ENCODE results near the gene GIGYF2.

Gene GIGYF2

DNA sequence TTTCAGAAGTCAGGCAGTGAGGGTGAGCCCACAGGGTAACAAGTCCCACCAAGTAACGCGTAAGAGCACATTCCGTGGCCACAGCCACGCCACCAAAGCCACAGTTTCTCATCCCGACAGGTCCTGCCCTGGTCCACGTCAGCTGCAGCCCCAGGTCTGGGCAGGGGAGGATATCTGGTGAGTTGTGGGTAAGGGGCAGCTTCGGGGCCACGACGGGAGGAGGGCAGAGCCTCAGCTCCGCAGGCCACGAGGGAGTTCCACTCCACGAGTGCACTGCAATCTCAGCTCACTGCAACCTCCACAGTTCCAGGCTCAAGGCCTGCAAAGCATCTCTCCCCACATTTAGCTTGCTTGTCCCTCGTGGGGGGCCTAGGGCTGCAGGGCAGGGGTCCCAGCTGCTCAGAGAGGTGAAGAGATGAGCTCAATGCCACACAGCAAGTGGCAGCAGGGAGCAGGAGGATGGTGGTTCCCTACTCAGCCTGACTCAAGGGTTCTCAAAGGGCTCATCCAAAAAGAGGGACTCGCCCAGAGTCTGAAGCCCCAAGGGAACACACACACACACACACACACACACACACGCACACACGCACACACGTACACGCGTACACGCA, 185.5 kb downstream of the GIGYF2 start:
- TF ChIP-seq POLR2A (IDR thresholded peaks at IDR 0.05; ENCODE audit: extremely low read depth, insufficient read length) (no peak), MYC (IDR thresholded peaks at IDR 0.05; ENCODE audit: low read depth, low read length) (no peak)
- TF ChIP-seq, protein P1, sequence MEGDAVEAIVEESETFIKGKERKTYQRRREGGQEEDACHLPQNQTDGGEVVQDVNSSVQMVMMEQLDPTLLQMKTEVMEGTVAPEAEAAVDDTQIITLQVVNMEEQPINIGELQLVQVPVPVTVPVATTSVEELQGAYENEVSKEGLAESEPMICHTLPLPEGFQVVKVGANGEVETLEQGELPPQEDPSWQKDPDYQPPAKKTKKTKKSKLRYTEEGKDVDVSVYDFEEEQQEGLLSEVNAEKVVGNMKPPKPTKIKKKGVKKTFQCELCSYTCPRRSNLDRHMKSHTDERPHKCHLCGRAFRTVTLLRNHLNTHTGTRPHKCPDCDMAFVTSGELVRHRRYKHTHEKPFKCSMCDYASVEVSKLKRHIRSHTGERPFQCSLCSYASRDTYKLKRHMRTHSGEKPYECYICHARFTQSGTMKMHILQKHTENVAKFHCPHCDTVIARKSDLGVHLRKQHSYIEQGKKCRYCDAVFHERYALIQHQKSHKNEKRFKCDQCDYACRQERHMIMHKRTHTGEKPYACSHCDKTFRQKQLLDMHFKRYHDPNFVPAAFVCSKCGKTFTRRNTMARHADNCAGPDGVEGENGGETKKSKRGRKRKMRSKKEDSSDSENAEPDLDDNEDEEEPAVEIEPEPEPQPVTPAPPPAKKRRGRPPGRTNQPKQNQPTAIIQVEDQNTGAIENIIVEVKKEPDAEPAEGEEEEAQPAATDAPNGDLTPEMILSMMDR (IDR thresholded peaks at IDR 0.05; ENCODE audit: low read depth, low read length): no peak
- TF ChIP-seq, protein P2, sequence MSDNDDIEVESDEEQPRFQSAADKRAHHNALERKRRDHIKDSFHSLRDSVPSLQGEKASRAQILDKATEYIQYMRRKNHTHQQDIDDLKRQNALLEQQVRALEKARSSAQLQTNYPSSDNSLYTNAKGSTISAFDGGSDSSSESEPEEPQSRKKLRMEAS (IDR thresholded peaks at IDR 0.05; ENCODE audit: low read depth, low read length): no peak

DNA sequence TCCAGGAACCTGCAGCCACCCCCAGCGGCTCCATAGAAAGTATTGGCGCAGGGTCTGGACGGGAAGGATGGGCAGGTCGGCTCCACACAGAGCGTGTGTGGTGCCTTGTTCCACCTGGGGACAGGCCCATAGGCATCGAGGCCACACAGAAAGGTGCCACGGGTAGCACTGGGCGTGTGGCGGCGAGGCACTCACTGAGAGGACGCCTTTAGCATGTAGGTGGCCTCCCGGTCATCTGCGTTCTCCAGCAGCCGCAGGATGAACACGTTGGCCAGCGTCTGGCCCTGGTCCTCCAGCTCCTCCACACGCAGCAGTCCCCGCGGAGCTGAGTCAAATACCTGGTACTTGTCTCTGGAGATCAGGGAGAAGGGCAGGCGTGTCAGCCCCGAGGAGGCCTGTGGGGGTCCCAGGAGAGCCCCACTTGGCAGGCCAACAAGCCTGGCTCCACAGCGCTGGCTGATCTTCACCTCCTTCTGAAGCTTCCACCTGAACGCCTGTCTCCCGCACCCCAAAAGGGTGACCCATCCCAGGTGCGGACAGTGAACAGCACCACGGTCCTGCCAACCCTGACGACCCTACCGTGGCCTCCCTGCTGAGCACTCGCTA, 186.1 kb downstream of the GIGYF2 start:
- TF ChIP-seq, protein P1 (IDR thresholded peaks at IDR 0.05; ENCODE audit: low read depth, low read length): no peak
- no peak for TF ChIP-seq POLR2A (IDR thresholded peaks at IDR 0.05; ENCODE audit: extremely low read depth, insufficient read length)
- TF ChIP-seq MYC (IDR thresholded peaks at IDR 0.05; ENCODE audit: low read depth, low read length): no peak
- TF ChIP-seq, protein P2 (IDR thresholded peaks at IDR 0.05; ENCODE audit: low read depth, low read length): no peak
- H3K4me3 ChIP-seq (ENCODE audit: low read depth, low read length): no peak overlapping the region
- DNase-seq (ENCODE audit: low read depth): no peak

More for the DNA sequence above, 185.5 kb downstream of the GIGYF2 start:
- no peak overlapping the region for H3K4me3 ChIP-seq (ENCODE audit: low read depth, low read length)
- no peak for DNase-seq (ENCODE audit: low read depth)

DNA sequence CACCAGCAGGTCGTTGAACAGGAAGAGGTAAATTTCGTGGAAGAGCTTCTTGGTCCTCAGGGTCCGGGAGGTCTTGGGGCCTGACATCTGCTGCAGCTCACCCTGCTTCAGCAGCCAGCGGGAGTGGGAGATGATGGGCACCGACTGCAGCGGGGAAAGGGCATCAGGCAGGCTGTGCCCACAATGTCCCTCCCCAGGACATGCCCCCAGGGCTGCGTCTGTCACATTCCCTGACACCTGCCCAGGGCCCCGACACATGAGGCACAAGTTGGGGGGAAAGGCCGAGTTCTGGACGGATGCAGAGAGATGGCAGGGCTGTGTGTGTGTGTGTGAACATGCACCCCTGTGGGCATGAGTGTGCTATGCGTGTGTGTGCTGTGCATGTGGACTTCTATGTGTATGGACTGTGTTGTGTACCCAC, 186.9 kb downstream of the GIGYF2 start:
- TF ChIP-seq POLR2A (IDR thresholded peaks at IDR 0.05; ENCODE audit: extremely low read depth, insufficient read length) (no peak), MYC (IDR thresholded peaks at IDR 0.05; ENCODE audit: low read depth, low read length) (no peak)
- TF ChIP-seq, protein P2 (IDR thresholded peaks at IDR 0.05; ENCODE audit: low read depth, low read length): no peak
- TF ChIP-seq, protein P1 (IDR thresholded peaks at IDR 0.05; ENCODE audit: low read depth, low read length): no peak
- DNase-seq (ENCODE audit: low read depth): no peak
- H3K4me3 ChIP-seq (ENCODE audit: low read depth, low read length): no peak overlapping the region

DNA sequence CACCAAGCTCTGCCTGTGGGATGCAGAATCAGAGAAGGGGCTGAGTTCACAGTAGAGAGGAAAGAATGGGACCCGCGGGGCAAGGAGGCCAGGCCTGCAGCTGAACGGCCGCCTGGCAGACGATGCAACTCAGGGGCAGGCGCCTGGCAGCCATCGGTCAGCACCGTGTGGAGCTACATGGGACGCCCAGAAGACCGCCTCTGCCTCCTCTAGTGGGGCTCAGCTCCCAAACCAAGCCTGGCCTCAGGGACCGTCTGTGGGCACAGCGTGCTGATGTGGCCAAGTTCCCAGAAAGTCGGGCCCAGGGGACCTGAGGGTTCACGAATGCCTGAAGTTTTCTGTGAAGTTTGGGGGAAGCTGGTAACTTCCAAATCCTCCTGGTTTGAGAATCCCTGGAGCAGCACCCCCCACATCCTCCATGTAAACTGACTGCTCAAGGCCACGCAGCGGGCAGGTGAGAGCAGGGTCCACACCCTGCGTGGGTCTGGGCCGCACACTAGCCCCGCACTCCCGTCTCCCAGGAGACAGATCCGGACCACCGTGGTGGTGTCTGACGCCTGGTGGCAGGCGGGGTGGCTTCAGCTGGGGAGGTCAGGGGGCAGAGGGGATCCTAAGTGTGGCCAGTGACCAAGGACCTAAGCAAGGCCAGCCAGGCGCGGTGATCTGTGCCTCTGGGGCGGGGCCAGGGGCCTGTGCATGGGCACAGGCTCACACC, 187.6 kb downstream of the GIGYF2 start:
- H3K4me3 ChIP-seq (ENCODE audit: low read depth, low read length): no peak overlapping the region
- TF ChIP-seq MYC (IDR thresholded peaks at IDR 0.05; ENCODE audit: low read depth, low read length) (no peak), POLR2A (IDR thresholded peaks at IDR 0.05; ENCODE audit: extremely low read depth, insufficient read length) (no peak)
- TF ChIP-seq, protein P2 (IDR thresholded peaks at IDR 0.05; ENCODE audit: low read depth, low read length): no peak
- TF ChIP-seq, protein P1 (IDR thresholded peaks at IDR 0.05; ENCODE audit: low read depth, low read length): no peak
- no peak for DNase-seq (ENCODE audit: low read depth)

DNA sequence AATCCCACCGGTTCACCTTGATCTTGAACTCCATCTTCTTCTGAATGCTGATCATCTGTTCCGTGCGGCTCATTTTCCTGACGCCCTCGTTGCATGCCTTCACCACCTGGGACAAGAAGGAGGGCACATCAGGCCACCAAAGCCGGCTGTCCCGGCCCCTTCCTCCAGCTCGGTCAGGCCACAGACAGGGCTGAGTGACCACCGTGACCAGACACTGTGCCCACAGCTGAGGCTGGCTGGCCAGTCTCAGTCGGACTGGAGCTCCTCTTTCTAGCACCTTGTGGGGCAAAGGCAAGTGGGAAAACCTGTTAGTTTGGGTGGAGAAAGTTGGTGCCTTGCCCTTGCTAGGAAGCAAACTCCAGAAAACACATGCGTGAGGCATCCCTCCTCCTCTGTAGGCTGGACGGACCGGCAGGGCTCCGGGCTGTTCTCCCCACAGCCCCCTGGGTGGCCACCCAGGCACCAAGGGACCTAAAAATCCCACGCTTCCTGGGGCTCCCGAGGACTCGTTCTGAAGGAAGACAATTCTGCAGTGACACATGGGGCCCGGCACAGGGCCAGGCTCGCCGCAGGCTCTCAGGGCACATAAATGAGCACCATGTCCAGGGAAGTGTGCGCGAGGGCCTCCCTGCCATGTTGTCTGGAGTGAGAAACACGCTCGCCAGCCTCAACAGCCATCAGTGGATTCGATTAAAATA, 188.3 kb downstream of the GIGYF2 start:
- no peak for DNase-seq (ENCODE audit: low read depth)
- TF ChIP-seq MYC (IDR thresholded peaks at IDR 0.05; ENCODE audit: low read depth, low read length): no peak
- TF ChIP-seq, protein P1 (IDR thresholded peaks at IDR 0.05; ENCODE audit: low read depth, low read length): no peak
- TF ChIP-seq POLR2A (IDR thresholded peaks at IDR 0.05; ENCODE audit: extremely low read depth, insufficient read length): no peak
- TF ChIP-seq, protein P2 (IDR thresholded peaks at IDR 0.05; ENCODE audit: low read depth, low read length): no peak

More for the DNA sequence above, 188.3 kb downstream of the GIGYF2 start:
- H3K4me3 ChIP-seq (ENCODE audit: low read depth, low read length): no peak overlapping the region

All from NB4 (cell line).